Subcutaneous adipose tissue (tissue), 4 donors: ENCODE data around the gene ZSCAN2. TPM values are rescaled to one million over a fixed set of nuclear protein-coding genes. Genes with fewer than 3 reads are reported as not detected.

ENCODE experiments used
- total RNA-seq, 4 donors: library from RNA; depleted of rRNA; stranded (reverse); fragments of >200 nt; gene quantifications; one replicate each; pipeline ENCODE4 v1.1.0, GENCODE V29; 2016
- TF ChIP-seq, protein P1 (sequence below): fragments of 450-650 bp; IDR thresholded peaks from one replicate; pipeline ENCODE4 v1.5.1; 2016; ENCODE audit warnings: low read depth, mild to moderate bottlenecking, control low read depth, antibody characterized with exemption, moderate library complexity

The ZSCAN2 gene
- total RNA-seq, 4 donors from 2014 or later: 7.8 to 26.0 (median 10.2) TPM

DNA sequence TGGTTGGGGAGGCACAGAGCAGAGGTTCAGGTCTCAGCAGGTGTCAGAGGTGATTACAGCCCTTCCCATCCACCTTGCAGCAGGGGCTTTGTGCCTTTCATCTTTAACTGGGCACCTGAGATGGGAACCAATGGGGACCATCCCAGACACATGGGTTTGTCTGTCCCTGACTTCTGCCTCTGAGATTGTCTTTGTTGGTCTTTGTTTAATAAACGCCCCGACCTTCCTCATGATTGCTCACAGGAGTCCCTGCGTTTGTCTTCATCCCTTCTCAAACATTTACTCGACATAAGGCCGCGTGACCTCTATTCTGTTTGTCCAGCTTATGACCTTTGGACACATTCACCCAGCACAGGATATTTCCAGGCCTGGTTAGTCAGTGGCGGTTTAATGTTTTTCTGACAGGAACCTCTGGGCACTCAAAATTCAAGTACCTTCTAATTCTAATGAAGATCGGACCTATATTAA, 5.9 kb downstream of the ZSCAN2 start:
- TF ChIP-seq, protein P1, sequence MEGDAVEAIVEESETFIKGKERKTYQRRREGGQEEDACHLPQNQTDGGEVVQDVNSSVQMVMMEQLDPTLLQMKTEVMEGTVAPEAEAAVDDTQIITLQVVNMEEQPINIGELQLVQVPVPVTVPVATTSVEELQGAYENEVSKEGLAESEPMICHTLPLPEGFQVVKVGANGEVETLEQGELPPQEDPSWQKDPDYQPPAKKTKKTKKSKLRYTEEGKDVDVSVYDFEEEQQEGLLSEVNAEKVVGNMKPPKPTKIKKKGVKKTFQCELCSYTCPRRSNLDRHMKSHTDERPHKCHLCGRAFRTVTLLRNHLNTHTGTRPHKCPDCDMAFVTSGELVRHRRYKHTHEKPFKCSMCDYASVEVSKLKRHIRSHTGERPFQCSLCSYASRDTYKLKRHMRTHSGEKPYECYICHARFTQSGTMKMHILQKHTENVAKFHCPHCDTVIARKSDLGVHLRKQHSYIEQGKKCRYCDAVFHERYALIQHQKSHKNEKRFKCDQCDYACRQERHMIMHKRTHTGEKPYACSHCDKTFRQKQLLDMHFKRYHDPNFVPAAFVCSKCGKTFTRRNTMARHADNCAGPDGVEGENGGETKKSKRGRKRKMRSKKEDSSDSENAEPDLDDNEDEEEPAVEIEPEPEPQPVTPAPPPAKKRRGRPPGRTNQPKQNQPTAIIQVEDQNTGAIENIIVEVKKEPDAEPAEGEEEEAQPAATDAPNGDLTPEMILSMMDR: no peak

DNA sequence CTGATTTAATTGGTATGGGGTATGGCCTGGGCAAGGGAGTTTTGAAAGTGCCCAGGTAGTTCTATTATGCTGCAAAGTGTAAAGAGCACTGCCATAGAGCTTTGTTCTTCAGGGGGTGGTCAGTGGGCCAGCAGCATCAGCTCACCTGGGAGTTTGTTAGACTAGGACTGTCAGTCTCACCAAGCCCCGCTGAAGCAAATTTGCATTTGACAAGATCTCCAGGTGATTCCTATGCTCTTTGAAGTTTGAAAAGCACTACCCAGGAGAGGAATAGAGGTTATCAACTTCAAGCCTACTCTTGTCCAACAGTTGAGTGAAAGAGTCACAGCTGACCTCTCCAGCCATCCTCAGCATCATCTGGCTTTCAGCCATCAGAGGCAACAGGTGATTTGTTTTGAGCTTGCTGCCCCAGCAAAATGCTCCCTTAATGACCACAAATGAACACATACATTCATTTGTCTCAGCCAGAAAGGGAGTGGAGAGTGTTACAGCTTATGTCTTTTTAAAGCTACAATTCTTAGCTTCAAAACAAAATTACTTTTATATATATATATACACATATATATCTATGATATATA, 8.0 kb downstream of the ZSCAN2 start:
- TF ChIP-seq, protein P1: no peak

DNA sequence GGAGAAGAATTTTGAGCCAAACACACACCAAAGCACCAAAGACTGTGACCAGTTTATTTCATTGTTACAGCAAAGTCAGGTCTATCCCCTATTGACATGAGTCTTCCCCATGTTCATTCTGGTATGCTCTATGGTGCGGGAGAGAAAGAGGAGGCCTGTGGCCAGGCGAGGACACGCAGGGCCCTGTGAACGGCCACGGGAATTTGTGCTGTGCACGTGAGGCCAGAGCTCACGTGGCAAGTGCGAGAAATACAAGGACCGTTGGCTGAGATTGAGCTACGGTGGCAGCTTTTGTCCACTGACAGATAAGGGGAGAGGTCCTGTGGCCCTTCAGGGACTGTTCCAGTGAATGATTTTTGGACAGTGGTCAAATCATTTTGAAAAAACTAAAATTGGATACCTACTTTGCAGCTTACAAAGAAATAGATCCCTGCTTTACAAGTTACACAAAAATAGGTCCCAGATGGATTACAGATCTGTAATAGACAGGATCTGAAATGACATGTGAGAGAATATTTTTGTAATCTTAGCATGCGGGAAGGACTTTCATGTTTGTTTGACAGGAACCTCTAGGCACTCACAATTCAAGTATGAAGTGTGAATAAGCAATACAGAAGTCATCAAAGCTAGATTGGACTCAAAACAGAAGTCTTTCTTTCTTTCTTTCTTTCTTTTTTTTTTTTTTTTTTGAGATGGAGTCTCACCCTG, 9.2 kb downstream of the ZSCAN2 start:
- TF ChIP-seq, protein P1: no peak

DNA sequence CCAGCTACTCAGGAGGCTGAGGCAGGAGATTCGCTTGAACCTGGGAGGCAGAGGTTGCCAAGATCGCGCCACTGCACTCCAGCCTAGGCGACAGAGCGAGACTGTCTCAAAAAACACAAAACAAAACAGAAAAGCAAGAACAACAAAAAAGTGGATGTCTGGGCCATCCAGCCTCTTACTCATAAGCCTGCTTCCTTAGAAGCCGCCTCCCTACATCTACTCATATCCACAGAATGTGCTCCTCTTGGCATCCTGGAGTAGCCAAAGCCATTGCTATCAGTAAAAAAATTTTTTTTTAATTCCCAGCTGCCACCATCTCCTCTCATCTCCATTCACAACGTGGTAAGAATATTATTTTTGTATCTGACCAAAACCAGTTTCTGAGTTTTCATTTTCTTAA, 10.8 kb downstream of the ZSCAN2 start:
- TF ChIP-seq, protein P1: no peak

DNA sequence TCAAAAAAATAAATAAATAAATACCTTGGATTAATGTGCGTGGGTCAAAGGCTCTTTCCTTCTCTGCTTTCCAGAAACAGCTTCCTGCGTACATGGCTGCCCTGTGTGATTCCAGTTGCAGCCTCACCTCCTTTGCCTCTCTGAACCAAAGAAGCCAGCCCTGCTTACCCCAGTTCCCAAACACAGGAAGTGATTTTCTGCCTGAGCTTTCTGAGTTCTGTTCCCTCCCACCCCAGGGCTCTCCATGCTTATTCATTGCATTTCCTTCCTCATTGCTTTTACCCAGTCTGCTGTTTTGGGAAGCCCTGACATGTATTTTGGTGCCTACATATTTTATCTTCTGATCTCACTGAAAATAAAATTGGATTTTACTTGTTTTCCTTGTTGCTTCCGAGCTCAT, 15.4 kb downstream of the ZSCAN2 start:
- TF ChIP-seq, protein P1: no peak

DNA sequence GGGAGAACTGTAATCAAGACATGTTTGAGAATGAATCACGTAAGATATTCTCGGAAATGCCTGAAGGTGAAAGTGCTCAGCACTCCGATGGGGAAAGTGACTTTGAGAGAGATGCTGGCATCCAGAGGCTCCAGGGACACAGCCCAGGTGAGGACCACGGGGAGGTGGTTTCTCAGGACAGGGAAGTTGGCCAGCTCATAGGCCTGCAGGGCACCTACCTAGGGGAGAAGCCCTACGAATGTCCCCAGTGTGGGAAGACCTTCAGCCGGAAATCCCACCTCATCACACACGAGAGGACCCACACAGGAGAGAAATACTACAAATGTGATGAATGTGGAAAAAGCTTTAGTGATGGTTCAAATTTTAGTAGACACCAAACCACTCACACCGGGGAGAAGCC, 19.8 kb downstream of the ZSCAN2 start:
- TF ChIP-seq, protein P1: no peak

DNA sequence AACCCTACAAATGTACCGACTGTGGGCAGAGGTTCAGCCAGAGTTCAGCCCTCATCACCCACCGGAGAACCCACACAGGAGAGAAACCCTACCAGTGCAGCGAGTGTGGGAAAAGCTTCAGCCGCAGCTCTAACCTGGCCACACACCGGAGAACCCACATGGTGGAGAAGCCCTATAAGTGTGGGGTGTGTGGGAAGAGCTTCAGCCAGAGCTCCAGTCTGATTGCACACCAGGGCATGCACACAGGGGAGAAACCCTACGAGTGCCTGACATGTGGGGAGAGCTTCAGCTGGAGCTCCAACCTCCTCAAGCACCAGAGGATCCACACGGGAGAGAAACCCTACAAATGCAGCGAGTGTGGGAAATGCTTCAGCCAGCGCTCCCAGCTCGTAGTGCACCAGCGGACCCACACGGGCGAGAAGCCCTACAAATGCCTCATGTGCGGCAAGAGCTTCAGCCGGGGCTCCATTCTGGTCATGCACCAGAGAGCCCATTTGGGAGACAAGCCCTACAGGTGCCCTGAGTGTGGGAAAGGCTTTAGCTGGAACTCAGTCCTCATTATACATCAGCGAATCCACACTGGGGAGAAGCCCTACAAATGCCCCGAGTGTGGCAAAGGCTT, 20.7 kb downstream of the ZSCAN2 start:
- TF ChIP-seq, protein P1: no peak
